Measurements from ENCODE around the gene HAND1.

HAND1 gene

DNA sequence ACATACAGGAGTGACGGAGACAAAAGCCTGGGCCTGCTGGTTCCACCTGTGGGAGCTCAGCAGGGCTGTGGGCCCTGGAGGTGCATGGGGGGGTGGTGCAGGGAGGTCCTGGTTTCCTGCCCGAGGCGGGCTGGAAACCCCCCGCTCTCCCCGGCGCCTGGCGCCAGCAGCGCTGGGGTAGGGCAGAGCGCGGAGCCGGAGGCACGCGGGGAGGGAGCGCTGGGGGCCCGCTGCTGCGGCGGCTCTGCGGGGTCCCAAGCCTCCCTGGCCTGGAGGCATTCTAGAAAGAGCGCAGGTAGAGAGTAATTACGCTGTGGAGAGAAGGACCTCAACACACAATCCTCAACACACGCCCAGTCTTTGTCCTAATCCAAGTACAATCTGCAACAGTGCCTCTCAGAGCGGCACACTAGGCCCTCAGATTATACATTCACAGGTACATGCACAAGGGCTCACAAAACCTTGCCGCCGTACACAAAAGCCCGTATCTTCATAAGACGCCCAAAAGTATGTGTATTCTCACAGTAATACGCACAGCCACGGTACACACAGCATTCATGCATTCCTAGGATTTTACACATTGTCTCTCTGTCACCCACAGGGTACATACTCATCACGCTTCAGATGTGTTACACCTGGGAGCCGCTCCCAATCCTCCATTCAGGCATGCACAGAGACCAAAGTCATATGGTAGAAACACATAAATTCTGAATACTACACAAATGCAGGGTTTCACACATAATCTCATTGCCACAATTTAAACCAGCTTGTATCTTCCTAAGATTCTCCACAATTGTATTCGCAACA lies 2.1 kb upstream of the HAND1 start:
- CTCF ChIA-PET, result interaction anchor here (0.7 to 1.7 kb wide), 3 partner anchors 41 to 504 kb away, joined by 3 to 8 read pairs (median 5); no protein-coding TSS in a partner anchor
- no peak for DNase-seq (ENCODE audit: extremely low spot score)
- no peak for TF ChIP-seq HDGF (IDR thresholded peaks at IDR 0.05; ENCODE audit: borderline replicate concordance)
- TF ChIP-seq ARNT (IDR thresholded peaks at IDR 0.05), result no peak
- TF ChIP-seq SUZ12 (IDR thresholded peaks at IDR 0.05), result no peak
- no peak for TF ChIP-seq SP1 (IDR thresholded peaks at IDR 0.05)
- TF ChIP-seq CTBP1 (IDR thresholded peaks at IDR 0.05; ENCODE audit: borderline replicate concordance), result no peak
- no peak for TF ChIP-seq LEF1 (IDR thresholded peaks at IDR 0.05; ENCODE audit: borderline replicate concordance)
- no peak for TF ChIP-seq TARDBP (IDR thresholded peaks at IDR 0.05)
- TF ChIP-seq, protein P1, sequence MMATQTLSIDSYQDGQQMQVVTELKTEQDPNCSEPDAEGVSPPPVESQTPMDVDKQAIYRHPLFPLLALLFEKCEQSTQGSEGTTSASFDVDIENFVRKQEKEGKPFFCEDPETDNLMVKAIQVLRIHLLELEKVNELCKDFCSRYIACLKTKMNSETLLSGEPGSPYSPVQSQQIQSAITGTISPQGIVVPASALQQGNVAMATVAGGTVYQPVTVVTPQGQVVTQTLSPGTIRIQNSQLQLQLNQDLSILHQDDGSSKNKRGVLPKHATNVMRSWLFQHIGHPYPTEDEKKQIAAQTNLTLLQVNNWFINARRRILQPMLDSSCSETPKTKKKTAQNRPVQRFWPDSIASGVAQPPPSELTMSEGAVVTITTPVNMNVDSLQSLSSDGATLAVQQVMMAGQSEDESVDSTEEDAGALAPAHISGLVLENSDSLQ (IDR thresholded peaks at IDR 0.05), result no peak
- POLR2A ChIA-PET, result no interaction called here

DNA sequence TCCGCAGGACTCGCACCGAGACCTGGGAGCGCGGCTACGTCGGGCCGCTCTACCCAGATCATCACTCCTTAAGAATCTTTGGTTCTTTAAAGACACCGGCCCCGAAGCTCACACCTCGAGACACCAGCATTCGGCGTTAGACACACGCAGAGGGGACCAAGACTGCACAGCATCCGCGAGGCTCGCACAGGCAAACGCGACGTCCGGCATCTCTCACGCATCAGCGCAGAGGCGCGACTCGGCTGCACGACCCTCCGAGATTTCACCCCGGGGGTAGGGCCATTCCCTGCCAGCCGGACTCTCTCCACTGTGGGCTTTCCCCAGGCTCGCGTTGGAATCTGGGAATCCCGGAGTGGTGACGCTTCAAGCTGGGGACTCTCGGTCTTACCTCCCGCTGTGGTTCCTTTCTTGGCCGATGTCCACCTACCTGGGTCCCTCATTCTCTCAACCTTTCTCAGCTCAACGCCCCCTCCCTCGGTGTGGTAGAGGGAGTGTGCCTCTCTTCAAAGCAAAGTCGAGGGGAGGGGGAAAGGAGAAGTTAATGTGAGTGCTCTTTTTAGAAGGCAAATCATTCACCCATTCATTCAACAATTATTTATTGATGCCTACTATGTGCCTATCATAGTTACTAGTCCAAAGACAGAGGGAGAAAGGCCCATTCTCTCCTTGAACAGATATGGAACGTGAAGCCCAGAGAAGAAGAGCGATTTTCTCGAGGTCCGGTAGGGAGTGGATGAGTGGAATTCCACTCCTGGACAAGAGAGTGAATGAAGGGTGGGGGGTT lies 1.3 kb upstream of the HAND1 start:
- POLR2A ChIA-PET, result interaction anchor here (1.5 kb wide), 1 partner anchor 32 kb away, joined by 4 read pairs; no protein-coding TSS in a partner anchor
- CTCF ChIA-PET, result interaction anchor here (0.7 to 1.7 kb wide), 2 partner anchors 42 to 505 kb away, joined by 5 to 8 read pairs; no protein-coding TSS in a partner anchor
- DNase-seq (ENCODE audit: extremely low spot score), result no peak
- TF ChIP-seq L3MBTL2 (conservative IDR thresholded peaks at IDR 0.05) (no peak), SP1 (IDR thresholded peaks at IDR 0.05) (no peak), TARDBP (IDR thresholded peaks at IDR 0.05) (no peak), FOXA1 (IDR thresholded peaks at IDR 0.05) (no peak), SUZ12 (IDR thresholded peaks at IDR 0.05) (no peak), HDGF (IDR thresholded peaks at IDR 0.05; ENCODE audit: borderline replicate concordance) (no peak), FOXM1 (IDR thresholded peaks at IDR 0.05; ENCODE audit: borderline replicate concordance) (no peak), LEF1 (IDR thresholded peaks at IDR 0.05; ENCODE audit: borderline replicate concordance) (no peak), ELF4 (IDR thresholded peaks at IDR 0.05) (no peak), BHLHE40 (IDR thresholded peaks at IDR 0.05; ENCODE audit: borderline replicate concordance) (no peak)
- TF ChIP-seq, protein P1 (IDR thresholded peaks at IDR 0.05), result no peak

DNA sequence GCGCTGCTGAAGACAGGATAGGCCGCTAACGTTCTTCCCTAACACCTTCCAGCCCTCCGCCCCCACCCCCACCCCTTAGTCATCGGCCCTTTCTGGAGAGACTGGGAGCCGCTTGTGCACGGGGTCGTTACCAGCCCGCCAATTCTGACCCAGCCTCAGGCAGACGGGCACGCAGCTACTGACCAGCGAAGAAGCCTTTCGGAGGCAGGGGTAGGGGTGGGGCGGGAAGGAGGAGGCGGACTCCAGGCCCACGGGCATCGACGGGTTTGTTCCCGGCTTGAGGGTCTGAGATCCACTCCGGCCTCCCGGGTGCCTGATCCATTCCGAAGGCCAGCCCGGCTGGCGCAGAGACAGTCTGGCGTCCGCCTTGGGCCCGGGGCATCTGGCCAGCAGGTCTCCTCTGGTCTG lies 729 bp upstream of the HAND1 start:
- POLR2A ChIA-PET, result interaction anchor here (1.5 to 1.9 kb wide), 2 partner anchors 8 to 32 kb away, joined by 4 to 6 read pairs; no protein-coding TSS in a partner anchor
- no peak for TF ChIP-seq SP1 (IDR thresholded peaks at IDR 0.05)
- no peak for TF ChIP-seq FOXM1 (IDR thresholded peaks at IDR 0.05; ENCODE audit: borderline replicate concordance)
- TF ChIP-seq ZNF384 (IDR thresholded peaks at IDR 0.05), result no peak
- TF ChIP-seq NFRKB (IDR thresholded peaks at IDR 0.05), result no peak
- no peak for TF ChIP-seq FOXK2 (IDR thresholded peaks at IDR 0.05)
- no peak for TF ChIP-seq L3MBTL2 (conservative IDR thresholded peaks at IDR 0.05)
- TF ChIP-seq TARDBP (IDR thresholded peaks at IDR 0.05), result no peak
- DNase-seq (ENCODE audit: extremely low spot score), result no peak
- CTCF ChIA-PET, result interaction anchor here (1.7 kb wide), 1 partner anchor 43 kb away, joined by 8 read pairs; no protein-coding TSS in a partner anchor

DNA sequence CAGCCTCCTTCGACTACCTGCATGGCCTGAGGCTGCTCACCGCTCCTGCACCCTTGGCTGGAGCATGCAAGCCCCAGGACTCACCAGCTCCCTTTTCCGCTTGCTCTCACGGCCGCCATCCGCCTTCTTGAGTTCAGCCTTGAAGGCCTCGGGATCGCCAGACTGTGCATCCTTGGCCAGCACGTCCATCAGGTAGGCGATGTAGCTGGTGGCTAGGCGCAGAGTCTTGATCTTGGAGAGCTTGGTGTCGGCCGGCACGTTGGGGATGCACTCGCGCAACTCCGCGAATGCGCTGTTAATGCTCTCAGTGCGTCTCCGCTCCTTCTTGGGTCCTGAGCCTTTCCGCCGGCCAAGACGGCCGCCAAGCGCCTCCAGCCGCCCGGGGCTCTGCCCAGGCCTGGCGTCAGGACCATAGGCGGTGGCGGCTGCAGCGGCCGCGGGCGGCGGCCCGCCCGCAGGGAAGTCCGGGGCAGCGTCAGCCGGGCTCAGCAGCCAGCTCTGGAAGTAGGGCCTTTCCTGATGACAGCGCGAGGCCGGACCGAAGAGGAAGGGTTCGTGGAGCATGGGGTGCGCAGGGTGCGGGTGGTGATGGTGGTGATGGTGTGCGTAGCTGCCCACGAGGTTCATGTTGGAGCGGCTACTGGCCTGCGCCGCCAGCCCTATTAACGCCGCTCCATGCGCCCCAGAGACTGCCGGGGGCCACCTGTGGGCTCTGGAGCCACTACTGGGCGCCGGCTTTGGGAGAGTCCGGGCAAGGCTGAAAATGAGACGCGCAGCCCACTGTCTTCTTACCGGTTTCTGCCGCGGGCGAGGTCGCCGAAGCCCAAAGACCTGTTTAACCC lies 424 bp downstream of the HAND1 start:
- POLR2A ChIA-PET, result interaction anchor here (0.7 to 1.9 kb wide), 7 partner anchors 9 to 105 kb away, joined by 3 to 6 read pairs (median 4); no protein-coding TSS in a partner anchor
- CTCF ChIA-PET, result no interaction called here
- TF ChIP-seq ZNF384 (IDR thresholded peaks at IDR 0.05), result no peak
- no peak for DNase-seq (ENCODE audit: extremely low spot score)

DNA sequence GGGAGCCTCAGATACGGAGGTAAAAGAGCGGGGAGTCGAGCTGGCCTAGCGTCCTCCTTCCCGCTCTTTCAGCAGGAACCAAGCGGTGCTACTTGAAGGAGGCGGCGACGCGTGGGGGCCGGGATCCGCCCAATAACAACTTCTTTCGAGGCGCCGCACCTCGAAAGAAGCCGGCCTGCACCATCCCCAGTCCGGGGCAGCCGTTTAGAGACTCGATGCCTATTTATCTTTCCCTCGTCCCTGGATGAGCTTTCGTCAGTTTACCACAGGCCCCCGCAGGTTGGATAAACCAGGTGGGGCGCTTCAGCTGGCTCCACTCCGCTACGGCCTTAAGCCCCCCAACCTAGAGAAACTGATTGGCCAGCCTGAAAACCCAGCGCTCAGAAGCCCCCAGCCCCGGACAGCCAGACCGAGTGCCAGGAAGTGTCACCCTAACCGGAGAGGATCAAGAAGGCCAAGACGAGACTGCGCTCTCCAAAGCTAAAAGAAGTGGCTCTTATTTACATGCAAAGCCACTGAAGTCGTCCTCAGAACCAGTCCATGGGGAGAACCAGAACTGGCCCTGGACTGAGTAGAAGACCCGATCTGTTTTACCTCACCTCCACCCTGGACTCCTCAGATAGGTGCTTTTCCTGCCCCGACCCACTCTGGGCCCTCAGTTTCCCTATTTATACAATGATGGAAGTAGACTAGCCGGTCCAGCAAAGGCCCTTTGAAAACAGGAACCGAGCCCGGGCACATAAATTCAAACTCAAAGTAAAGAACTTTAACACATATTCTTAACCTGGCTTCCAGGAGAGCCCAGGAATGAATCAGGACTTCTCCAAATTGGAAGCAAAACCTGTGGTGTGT lies 1.4 kb downstream of the HAND1 start:
- ChIA-PET POLR2A (interaction anchor here (0.8 to 1.9 kb wide), 7 partner anchors 8 to 106 kb away, joined by 3 to 6 read pairs (median 3); no protein-coding TSS in a partner anchor), CTCF (interaction anchor here (1.1 kb wide), 1 partner anchor 13 kb away, joined by 4 read pairs; no protein-coding TSS in a partner anchor)
- TF ChIP-seq BHLHE40 (IDR thresholded peaks at IDR 0.05; ENCODE audit: borderline replicate concordance) (no peak), L3MBTL2 (conservative IDR thresholded peaks at IDR 0.05) (peak; percentile 45)
- no peak for DNase-seq (ENCODE audit: extremely low spot score)

All from HEK293T (cell line).